IMR-90 (cell line): ENCODE results near the gene C2orf92. TPM values are rescaled to one million over a fixed set of nuclear protein-coding genes. Genes with fewer than 3 reads are reported as not detected.

ENCODE experiments used
- ATAC-seq: fragments of 200-7000 bp; cut with Tn5 transposase; 2 replicates; pipeline ENCODE4 v1.9.1; 2020; ENCODE audit warnings: low read depth, mild to moderate bottlenecking, moderate library complexity
- BruUV-seq: library from RNA; stranded (reverse); fragments of 400-500 nt; replicated peaks from 2 replicates; lab custom pipeline; 2021; lab: Mats Ljungman, UMichigan
- CTCF ChIA-PET: fragments of 300-600 bp; formaldehyde crosslinking; extraction: SDS; loops from one replicate; lab custom pipeline; 2021; ENCODE audit warnings: antibody characterized with exemption; lab: Yijun Ruan, JAX
- POLR2A ChIA-PET: fragments of 300-600 bp; sonication (Branson Sonifier 250); formaldehyde crosslinking; loops from one replicate; lab custom pipeline; 2022; ENCODE audit warnings: antibody characterized with exemption; ENCODE audit not compliant: unreplicated experiment; lab: Charles Lee
- DNase-seq: peaks from one replicate; pipeline ENCODE4 v3.0.0; 2013
- H2AFZ ChIP-seq: replicated peaks from 2 replicates; pipeline ENCODE3; 2013; ENCODE audit warnings: low read length, mild to moderate bottlenecking; ENCODE audit not compliant: poor library complexity
- H2AK5ac ChIP-seq: 2 replicates; pipeline ENCODE4 v1.6.1; 2013; ENCODE audit warnings: low read depth, low read length, inconsistent platforms
- H2AK9ac ChIP-seq: replicated peaks from 2 replicates; pipeline ENCODE3; 2013; ENCODE audit warnings: mild to moderate bottlenecking, low read depth, low read length, moderate library complexity; ENCODE audit not compliant: poor library complexity
- H2BK120ac ChIP-seq: 2 replicates; pipeline ENCODE4 v1.6.1; 2013; ENCODE audit warnings: low read depth, low read length, inconsistent platforms
- H2BK15ac ChIP-seq: 3 replicates; pipeline ENCODE4 v1.6.1; 2013; ENCODE audit warnings: low read depth, low read length, inconsistent platforms
- H2BK20ac ChIP-seq: 2 replicates; pipeline ENCODE4 v1.6.1; 2013; ENCODE audit warnings: low read depth, mild to moderate bottlenecking, inconsistent platforms, low read length, moderate library complexity
- H2BK5ac ChIP-seq: 2 replicates; pipeline ENCODE4 v1.6.1; 2013; ENCODE audit warnings: mild to moderate bottlenecking, low read depth, low read length, inconsistent platforms; ENCODE audit not compliant: poor library complexity, severe bottlenecking
- H3K14ac ChIP-seq: replicated peaks from 2 replicates; pipeline ENCODE4 v1.6.1; 2013; ENCODE audit warnings: low read depth, low read length, inconsistent platforms
- H3K18ac ChIP-seq: 2 replicates; pipeline ENCODE4 v1.6.1; 2013; ENCODE audit warnings: low read depth, low read length, control low read depth
- H3K23ac ChIP-seq: 2 replicates; pipeline ENCODE4 v1.6.1; 2013; ENCODE audit warnings: low read depth, low read length, inconsistent platforms
- H3K27ac ChIP-seq: 2 replicates; pipeline ENCODE4 v1.5.1; 2013; ENCODE audit warnings: mild to moderate bottlenecking, control low read depth, low read length; ENCODE audit not compliant: insufficient read depth
- H3K27me3 ChIP-seq: 2 replicates; pipeline ENCODE4 v1.6.1; 2013; ENCODE audit warnings: low read length; ENCODE audit not compliant: control insufficient read depth, insufficient read depth
- H3K36me3 ChIP-seq: 2 replicates; pipeline ENCODE4 v1.6.1; 2013; ENCODE audit warnings: low read length, mixed read lengths; ENCODE audit not compliant: control insufficient read depth, insufficient read depth
- H3K4ac ChIP-seq: 2 replicates; pipeline ENCODE4 v1.6.1; 2013; ENCODE audit warnings: low read depth, low read length, inconsistent platforms
- H3K4me1 ChIP-seq: 2 replicates; pipeline ENCODE4 v1.6.1; 2013; ENCODE audit warnings: low read length, mixed read lengths; ENCODE audit not compliant: control insufficient read depth, insufficient read depth
- H3K4me2 ChIP-seq: 2 replicates; pipeline ENCODE4 v1.6.1; 2013; ENCODE audit warnings: low read depth, mild to moderate bottlenecking, control low read depth, low read length, moderate library complexity
- H3K4me3 ChIP-seq: 2 replicates; pipeline ENCODE4 v1.5.1; 2013; ENCODE audit warnings: low read depth, mild to moderate bottlenecking, control low read depth, low read length, moderate library complexity; ENCODE audit not compliant: insufficient read depth
- H3K56ac ChIP-seq: 2 replicates; pipeline ENCODE4 v1.6.1; 2013; ENCODE audit warnings: low read length, inconsistent platforms; ENCODE audit not compliant: insufficient read depth; ENCODE audit errors: extremely low read depth
- H3K79me1 ChIP-seq, 2 experiments: 2 replicates each; pipeline ENCODE4 v1.6.1; 2013; ENCODE audit warnings: low read length in 2 of 2, inconsistent platforms in 1 of 2, low read depth in 1 of 2
- H3K9ac ChIP-seq: 2 replicates; pipeline ENCODE4 v1.6.1; 2013; ENCODE audit warnings: low read depth, low read length, control low read depth
- H3K9me1 ChIP-seq: 2 replicates; pipeline ENCODE4 v1.6.1; 2013; ENCODE audit warnings: low read length, inconsistent platforms; ENCODE audit not compliant: insufficient read depth
- H3K9me3 ChIP-seq: 2 replicates; pipeline ENCODE4 v1.6.1; 2013; ENCODE audit warnings: low read length; ENCODE audit not compliant: control insufficient read depth, insufficient read depth
- H4K20me1 ChIP-seq: 2 replicates; pipeline ENCODE4 v1.6.1; 2013; ENCODE audit warnings: low read length, inconsistent platforms; ENCODE audit not compliant: insufficient read depth
- H4K5ac ChIP-seq: 2 replicates; pipeline ENCODE4 v1.6.1; 2013; ENCODE audit warnings: mild to moderate bottlenecking, low read depth, low read length, control low read depth
- H4K8ac ChIP-seq, 2 experiments: 2 replicates each; pipeline ENCODE4 v1.6.1; 2013; ENCODE audit warnings: low read depth in 2 of 2, low read length in 2 of 2, control low read depth in 1 of 2, inconsistent platforms in 1 of 2
- H4K91ac ChIP-seq: 2 replicates; pipeline ENCODE4 v1.6.1; 2013; ENCODE audit warnings: low read depth, low read length, inconsistent platforms; ENCODE audit not compliant: insufficient read depth
- POLR2A ChIP-seq: IDR thresholded peaks from 2 replicates; pipeline ENCODE4 v1.6.1; 2012; ENCODE audit warnings: mild to moderate bottlenecking, low read depth, low read length
- WGBS, 2 experiments: methylation state at CpG; one replicate each; pipeline versions ENCODE4 v1.1.5 to v1.1.7; 2013; ENCODE audit warnings: missing lambda C conversion rate in 2 of 2; ENCODE audit not compliant: insufficient read length in 1 of 2; ENCODE audit errors: extremely low coverage in 2 of 2; 5-methylcytosine and 5-hydroxymethylcytosine counted together
- dilution Hi-C: fragments of 300-500 bp; cut with HindIII; formaldehyde crosslinking; loops from one replicate; pipeline ENCODE4 v1.14.3; 2018; ENCODE audit warnings: low sequenced_read_pairs; ENCODE audit not compliant: unreplicated experiment
- in situ Hi-C: fragments of 300-500 bp; cut with MboI; formaldehyde crosslinking; loops from 3 replicates; pipeline ENCODE4 v1.14.3; 2019; ENCODE audit warnings: low sequenced_read_pairs, inconsistent platforms, mixed read lengths
- intact Hi-C: fragments of 100-400 bp; cut with micrococcal nuclease; formaldehyde crosslinking; loops from 2 replicates; pipeline ENCODE4 v1.10.0; 2022
- polyA plus RNA-seq, 3 experiments: library from polyadenylated mRNA; depleted of rRNA; stranded (reverse); fragments of >200 nt; gene quantifications; 2 replicates each; pipeline ENCODE4 v1.2.3, GENCODE V29; 2012; ENCODE audit warnings: low replicate concordance in 1 of 3
- total RNA-seq: library from RNA; depleted of rRNA; stranded (reverse); fragments of >200 nt; gene quantifications from 2 replicates; pipeline ENCODE4 v1.2.3, GENCODE V29; 2012

Gene C2orf92
- total and polyA plus RNA-seq, 2 of the 4 experiments (the other 2 are of a cell fraction), result 0.90 to 2.5 TPM

- H2AK5ac ChIP-seq, result no peak overlapping the region
- no peak overlapping the region for H4K8ac ChIP-seq
- no peaks in the 10 kb centered on the region; the same call in 1 of the 2 replicates for H3K4me1 ChIP-seq
- no peak overlapping the region for H3K18ac ChIP-seq
- TF ChIP-seq POLR2A, result no peak
- H2BK20ac ChIP-seq, result no peak overlapping the region
- H3K27ac ChIP-seq, result no peak overlapping the region
- no peak overlapping the region for H4K91ac ChIP-seq
- CTCF ChIA-PET, result no interaction called here
- no TSS peak for BruUV-seq
- H2AK9ac ChIP-seq, result no peak overlapping the region
- H3K23ac ChIP-seq, result no peak overlapping the region
- H4K5ac ChIP-seq, result no peak overlapping the region
- H3K27me3 ChIP-seq, result no peaks in the 10 kb centered on the region
- dilution Hi-C loops, result no loop called here
- no peak overlapping the region for H3K4me2 ChIP-seq
- ATAC-seq (no peak), DNase-seq (peak; percentile 26)
- no peak overlapping the region for H3K4ac ChIP-seq
- peaks cover 15% of the 10 kb centered on the region for H3K9me3 ChIP-seq
- no peak overlapping the region for H2BK120ac ChIP-seq
- no peak overlapping the region for H3K56ac ChIP-seq
- WGBS, 2 experiments, result 100% methylated on average over 1 of the region's 2 CpGs; no CpG with 5 or more reads in 1 of the 2 experiments
- peaks cover 6% of the 10 kb centered on the region; the same call in 1 of the 2 replicates for H3K9me1 ChIP-seq
- H3K9ac ChIP-seq, result no peak overlapping the region
- H2BK15ac ChIP-seq, result no peak overlapping the region
- no peak overlapping the region for H2AFZ ChIP-seq
- H3K79me1 ChIP-seq, result peaks cover 0 to 6% of the 10 kb centered on the region in 2 experiments; a peak in 1 of 4 replicates
- no peak overlapping the region for H3K14ac ChIP-seq
- peaks cover 40% of the 10 kb centered on the region for H3K36me3 ChIP-seq
- H2BK5ac ChIP-seq, result no peak overlapping the region
- H4K20me1 ChIP-seq, result no peaks in the 10 kb centered on the region
- no peak overlapping the region for H3K4me3 ChIP-seq
- intact Hi-C loops, result no loop called here
- in situ Hi-C loops, result loop anchor here (25.0 kb wide), 1 partner anchor 1591 kb away; no protein-coding TSS in a partner anchor
- POLR2A ChIA-PET, result no interaction called here
Measured at GRCh38 chr2:97653473-97653872, 16.0 kb upstream of the C2orf92 start.
